ENCODE measurements around the gene MED6.

MED6 gene

DNA sequence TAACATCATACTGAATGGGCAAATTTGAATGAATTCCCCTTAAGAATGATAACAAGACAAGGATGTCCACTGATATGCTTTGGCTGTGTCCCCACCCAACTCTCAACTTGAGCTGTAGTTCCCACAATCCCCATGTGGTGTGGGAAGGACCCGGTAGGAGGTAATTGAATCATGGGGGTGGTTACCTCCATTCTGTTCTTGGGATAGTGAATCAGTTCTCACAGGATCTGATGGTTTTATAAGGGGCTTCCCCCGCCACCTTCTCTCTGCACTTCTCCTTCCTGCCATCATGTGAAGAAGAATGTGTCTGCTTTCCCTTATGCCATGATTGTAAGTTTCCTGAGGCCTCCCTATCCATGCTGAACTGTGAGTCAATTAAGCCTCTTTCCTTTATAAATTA is 29.3 kb downstream of the MED6 start:
- Histone ChIP-seq H3K27me3 (replicated peaks; ENCODE audit: insufficient read depth, low read length) (no peaks in the 10 kb centered on the region), H3K36me3 (replicated peaks; ENCODE audit: insufficient read depth, low read length) (no peaks in the 10 kb centered on the region), H3K4me2 (ENCODE audit: low read depth, low read length) (no peak overlapping the region), H3K4me1 (ENCODE audit: low read length) (no peaks in the 10 kb centered on the region), H3K9me3 (replicated peaks; ENCODE audit: insufficient read depth, low read length) (no peaks in the 10 kb centered on the region), H3F3A (ENCODE audit: insufficient read depth, low read length) (no peaks in the 10 kb centered on the region), H3K79me2 (ENCODE audit: low read length) (no peaks in the 10 kb centered on the region), H3K9me2 (replicated peaks; ENCODE audit: insufficient read depth, low read length) (no peaks in the 10 kb centered on the region), H4K20me1 (ENCODE audit: insufficient read depth, low read length) (no peaks in the 10 kb centered on the region), H2AFZ (ENCODE audit: low read length) (no peak overlapping the region), H3K4me3 (ENCODE audit: low read length) (no peak overlapping the region), H3K9ac (ENCODE audit: low read length) (no peak overlapping the region), H3K27ac (ENCODE audit: low read length) (no peak overlapping the region)
- TF ChIP-seq EZH2phosphoT487 (IDR thresholded peaks at IDR 0.05; ENCODE audit: low read length): no peak
- TF ChIP-seq EZH2 (optimal IDR thresholded peaks at IDR 0.05; ENCODE audit: low read depth, low read length): no peak
- TF ChIP-seq, protein P1, sequence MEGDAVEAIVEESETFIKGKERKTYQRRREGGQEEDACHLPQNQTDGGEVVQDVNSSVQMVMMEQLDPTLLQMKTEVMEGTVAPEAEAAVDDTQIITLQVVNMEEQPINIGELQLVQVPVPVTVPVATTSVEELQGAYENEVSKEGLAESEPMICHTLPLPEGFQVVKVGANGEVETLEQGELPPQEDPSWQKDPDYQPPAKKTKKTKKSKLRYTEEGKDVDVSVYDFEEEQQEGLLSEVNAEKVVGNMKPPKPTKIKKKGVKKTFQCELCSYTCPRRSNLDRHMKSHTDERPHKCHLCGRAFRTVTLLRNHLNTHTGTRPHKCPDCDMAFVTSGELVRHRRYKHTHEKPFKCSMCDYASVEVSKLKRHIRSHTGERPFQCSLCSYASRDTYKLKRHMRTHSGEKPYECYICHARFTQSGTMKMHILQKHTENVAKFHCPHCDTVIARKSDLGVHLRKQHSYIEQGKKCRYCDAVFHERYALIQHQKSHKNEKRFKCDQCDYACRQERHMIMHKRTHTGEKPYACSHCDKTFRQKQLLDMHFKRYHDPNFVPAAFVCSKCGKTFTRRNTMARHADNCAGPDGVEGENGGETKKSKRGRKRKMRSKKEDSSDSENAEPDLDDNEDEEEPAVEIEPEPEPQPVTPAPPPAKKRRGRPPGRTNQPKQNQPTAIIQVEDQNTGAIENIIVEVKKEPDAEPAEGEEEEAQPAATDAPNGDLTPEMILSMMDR (IDR thresholded peaks at IDR 0.05; ENCODE audit: low read length): no peak
- DNase-seq: no peak

DNA sequence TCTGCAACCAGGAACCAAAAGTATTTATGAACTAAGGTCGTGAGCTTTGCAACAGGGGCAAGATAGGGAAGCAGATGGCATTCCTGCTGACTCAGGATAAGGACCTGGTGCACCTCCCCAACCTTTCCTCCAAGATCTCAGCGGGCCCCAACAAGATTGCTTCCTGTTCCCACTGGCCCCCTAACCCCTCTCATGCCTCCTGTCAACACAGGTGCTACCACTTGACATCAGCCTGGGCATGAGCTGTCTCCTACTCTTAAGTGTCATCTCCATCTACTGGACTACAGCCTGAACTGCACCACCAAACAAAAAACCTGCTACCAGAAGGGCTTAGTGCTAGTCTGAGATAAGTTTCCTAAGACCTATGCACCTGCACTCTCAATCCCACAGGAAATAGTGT is 32.7 kb downstream of the MED6 start:
- Histone ChIP-seq H3F3A (ENCODE audit: insufficient read depth, low read length) (no peaks in the 10 kb centered on the region), H3K4me1 (ENCODE audit: low read length) (no peaks in the 10 kb centered on the region), H3K9me3 (replicated peaks; ENCODE audit: insufficient read depth, low read length) (no peaks in the 10 kb centered on the region), H3K9me2 (replicated peaks; ENCODE audit: insufficient read depth, low read length) (no peaks in the 10 kb centered on the region), H3K9ac (ENCODE audit: low read length) (no peak overlapping the region), H3K4me3 (ENCODE audit: low read length) (no peak overlapping the region), H3K36me3 (replicated peaks; ENCODE audit: insufficient read depth, low read length) (no peaks in the 10 kb centered on the region), H3K4me2 (ENCODE audit: low read depth, low read length) (no peak overlapping the region), H3K27ac (ENCODE audit: low read length) (no peak overlapping the region), H2AFZ (ENCODE audit: low read length) (no peak overlapping the region), H3K27me3 (replicated peaks; ENCODE audit: insufficient read depth, low read length) (no peaks in the 10 kb centered on the region), H4K20me1 (ENCODE audit: insufficient read depth, low read length) (no peaks in the 10 kb centered on the region), H3K79me2 (ENCODE audit: low read length) (no peaks in the 10 kb centered on the region)
- TF ChIP-seq, protein P1 (IDR thresholded peaks at IDR 0.05; ENCODE audit: low read length): peak; percentile 43
- no peak for TF ChIP-seq EZH2 (optimal IDR thresholded peaks at IDR 0.05; ENCODE audit: low read depth, low read length)
- peak; percentile 10 for DNase-seq

DNA sequence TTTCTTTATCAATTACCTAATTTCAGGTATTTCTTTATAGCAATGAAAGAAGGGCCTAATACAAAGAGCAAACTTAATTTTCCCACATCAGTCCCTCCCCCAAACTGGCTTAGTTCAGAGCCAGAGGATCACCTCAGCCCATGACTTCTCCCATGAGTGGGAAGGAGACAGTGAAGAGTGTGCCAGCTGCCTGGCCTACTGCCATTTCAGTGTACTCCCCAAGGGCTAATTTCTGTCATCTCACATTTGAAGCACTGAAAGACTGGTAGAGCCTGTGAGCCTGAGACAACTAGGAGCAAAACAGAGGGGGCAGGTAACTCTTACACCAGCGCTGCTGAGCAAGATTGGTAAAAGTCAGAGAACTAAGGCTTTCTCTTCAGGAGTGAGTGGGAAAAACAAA is 36.6 kb downstream of the MED6 start:
- Histone ChIP-seq H3K4me3 (ENCODE audit: low read length) (no peak overlapping the region), H4K20me1 (ENCODE audit: insufficient read depth, low read length) (no peaks in the 10 kb centered on the region), H3K27me3 (replicated peaks; ENCODE audit: insufficient read depth, low read length) (no peaks in the 10 kb centered on the region), H3K9ac (ENCODE audit: low read length) (no peak overlapping the region), H3K79me2 (ENCODE audit: low read length) (no peaks in the 10 kb centered on the region), H3F3A (ENCODE audit: insufficient read depth, low read length) (no peaks in the 10 kb centered on the region), H3K4me1 (ENCODE audit: low read length) (no peaks in the 10 kb centered on the region), H3K9me3 (replicated peaks; ENCODE audit: insufficient read depth, low read length) (no peaks in the 10 kb centered on the region), H3K9me2 (replicated peaks; ENCODE audit: insufficient read depth, low read length) (no peaks in the 10 kb centered on the region), H3K4me2 (ENCODE audit: low read depth, low read length) (no peak overlapping the region), H2AFZ (ENCODE audit: low read length) (no peak overlapping the region), H3K27ac (ENCODE audit: low read length) (no peak overlapping the region), H3K36me3 (replicated peaks; ENCODE audit: insufficient read depth, low read length) (no peaks in the 10 kb centered on the region)
- DNase-seq: no peak
- no peak for TF ChIP-seq EZH2 (optimal IDR thresholded peaks at IDR 0.05; ENCODE audit: low read depth, low read length)
- no peak for TF ChIP-seq EZH2phosphoT487 (IDR thresholded peaks at IDR 0.05; ENCODE audit: low read length)
- TF ChIP-seq, protein P1 (IDR thresholded peaks at IDR 0.05; ENCODE audit: low read length): no peak

All from MM.1S (cell line).